Right ventricle myocardium superior (tissue), 1 donor: ENCODE data around the gene CHD9. TPM values are rescaled to one million over a fixed set of nuclear protein-coding genes. Genes with fewer than 3 reads are reported as not detected.
"Not testable (repeated sequence)": the region's sequence is repeated elsewhere in the genome, so short reads cannot be mapped to it uniquely, and the experiment has no call there.

Experiments
- ATAC-seq: fragments of 200-7000 bp; cut with Tn5 transposase; one replicate; pipeline ENCODE4 v1.9.1; 2020; ENCODE audit warnings: mild to moderate bottlenecking; ENCODE audit not compliant: poor library complexity
- DNase-seq: peaks from one replicate; pipeline ENCODE4 v3.0.0-alpha.2; 2020
- intact Hi-C: fragments of 100-400 bp; cut with DNase I; formaldehyde crosslinking; loops from one replicate; pipeline ENCODE4 v1.11.2; 2022
- total RNA-seq: library from RNA; stranded (reverse); fragmentation: NEBNext Ultra II Directional; extraction: Animal tissue kit (Norgen Biotek cat#: 25700); gene quantifications from one replicate; pipeline ENCODE4 v1.2.1, GENCODE V29; 2021
- donor health status: DM: no; HTN: yes; CAD: no; lungs with severe emphysema.

The CHD9 gene
- total RNA-seq, 1 donor from 2014 or later, result 39.5 TPM

DNA sequence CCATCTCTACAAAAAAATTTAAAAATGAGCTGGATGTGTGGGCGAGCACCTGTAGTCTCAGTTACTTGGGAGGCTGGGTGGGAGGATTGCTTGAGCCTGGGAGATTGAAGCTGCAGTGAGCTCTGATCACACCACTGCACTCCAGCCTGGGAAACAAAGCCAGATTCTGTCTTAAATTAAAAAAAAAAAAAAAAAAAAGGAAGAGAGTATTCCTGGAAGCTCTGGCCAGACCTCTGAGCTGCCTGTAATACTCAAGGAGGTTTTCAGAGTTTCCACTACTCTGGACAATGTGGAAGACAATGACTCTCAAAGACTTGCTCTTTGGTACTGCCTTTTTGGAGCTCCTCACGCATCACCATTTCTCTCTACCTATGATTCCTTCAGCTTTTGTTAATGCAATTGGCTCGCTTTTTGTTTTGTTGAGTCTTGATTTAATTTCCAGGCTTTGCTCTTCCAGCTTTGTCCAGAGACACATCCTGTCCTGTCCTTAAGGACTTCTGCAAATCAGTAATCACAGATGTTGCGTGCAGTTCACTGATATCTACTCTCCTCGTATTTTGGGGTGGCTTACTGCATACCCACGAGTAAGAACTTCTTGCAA, 10.8 kb downstream of the CHD9 start:
- intact Hi-C loops, result no loop called here
- DNase-seq (no peak), ATAC-seq (peak; percentile 64)

DNA sequence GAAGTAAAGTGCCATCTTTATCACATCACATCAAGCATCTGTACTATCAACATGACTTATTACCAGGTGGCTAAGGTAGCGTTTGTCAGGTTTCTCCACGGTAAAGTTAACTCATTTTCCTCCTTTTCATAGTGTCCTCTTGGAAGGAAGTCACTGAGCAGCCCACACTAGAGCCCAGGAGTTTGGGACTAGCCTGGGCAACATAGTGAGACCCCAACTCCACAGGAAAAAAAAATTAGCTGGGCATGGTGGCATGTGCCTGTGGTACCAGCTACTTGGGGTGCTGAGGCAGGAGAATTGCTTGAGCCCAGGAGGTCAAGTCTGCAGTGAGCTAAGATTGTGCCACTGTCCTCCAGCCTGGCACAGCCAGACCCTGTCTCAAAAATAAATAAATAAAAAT, 12.9 kb downstream of the CHD9 start:
- ATAC-seq (no peak), DNase-seq (no peak)
- intact Hi-C loops, result no loop called here

DNA sequence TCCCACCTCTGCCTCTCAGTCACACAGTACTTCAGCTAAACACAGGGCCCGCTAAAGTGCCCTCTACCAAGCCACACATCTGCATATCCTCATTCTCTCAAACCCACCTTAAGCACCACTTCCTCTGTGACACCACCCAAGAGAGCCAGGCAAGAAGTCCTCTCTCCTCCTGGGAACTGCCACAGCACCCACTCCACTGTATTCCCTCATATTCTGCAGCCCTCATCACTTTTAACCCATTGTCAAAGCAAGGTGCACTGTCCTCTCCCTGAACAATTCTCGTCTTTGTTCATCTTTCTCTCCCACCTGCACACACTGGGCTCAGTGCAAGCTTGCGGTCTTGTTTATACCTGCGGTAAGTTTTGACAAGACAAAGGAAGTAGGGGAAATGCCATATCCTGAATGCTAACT, 13.6 kb downstream of the CHD9 start:
- no peak for ATAC-seq
- DNase-seq, result no peak
- intact Hi-C loops, result no loop called here

DNA sequence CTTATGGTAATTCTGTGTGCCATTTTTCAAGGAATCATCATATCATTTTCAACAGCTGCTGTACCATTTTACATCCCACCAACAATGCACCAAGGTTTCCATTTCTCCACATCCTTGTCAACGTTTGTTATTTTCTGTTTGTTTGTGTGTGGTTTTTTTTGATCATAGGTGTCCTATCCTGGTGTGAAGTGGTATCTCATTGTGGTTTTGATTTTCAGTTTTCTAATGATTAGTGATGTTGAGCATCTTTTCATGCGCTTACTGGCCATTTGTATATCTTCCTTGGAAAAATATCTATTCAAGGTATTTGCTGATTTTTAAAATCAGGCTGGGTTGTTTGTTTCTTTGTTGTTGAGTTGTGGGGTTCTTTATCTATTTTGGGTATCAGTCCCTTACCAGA, 15.0 kb downstream of the CHD9 start:
- DNase-seq, result no peak
- intact Hi-C loops, result no loop called here
- ATAC-seq, result no peak

DNA sequence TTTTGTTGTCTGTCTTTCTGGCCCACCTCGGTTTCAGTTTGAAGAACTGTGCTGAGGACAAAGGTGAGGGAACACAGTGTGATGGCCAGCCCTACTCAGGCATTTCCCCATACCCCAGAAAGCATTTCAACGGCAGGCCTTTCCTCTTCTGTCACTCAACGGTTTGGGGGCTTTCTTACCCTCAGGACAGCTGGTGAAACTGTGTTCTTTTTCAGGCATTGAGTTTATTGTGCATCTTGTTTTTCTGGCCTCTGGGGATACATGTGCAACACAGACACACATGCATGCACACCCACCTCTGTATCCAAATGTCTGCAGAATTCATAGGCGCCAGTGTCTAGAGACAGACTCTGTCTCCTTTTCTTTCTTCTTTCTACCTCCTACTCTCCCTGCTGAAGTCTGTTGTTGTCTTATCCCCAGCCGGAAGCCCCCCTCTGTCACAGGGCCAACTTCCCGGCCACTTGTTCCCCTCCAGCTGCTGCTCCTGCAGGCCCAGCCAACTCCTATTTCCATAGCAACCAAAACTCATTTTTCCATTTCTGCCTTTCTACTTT, 17.0 kb downstream of the CHD9 start:
- intact Hi-C loops, result no loop called here
- DNase-seq (peak; percentile 89), ATAC-seq (peak; percentile 90)

DNA sequence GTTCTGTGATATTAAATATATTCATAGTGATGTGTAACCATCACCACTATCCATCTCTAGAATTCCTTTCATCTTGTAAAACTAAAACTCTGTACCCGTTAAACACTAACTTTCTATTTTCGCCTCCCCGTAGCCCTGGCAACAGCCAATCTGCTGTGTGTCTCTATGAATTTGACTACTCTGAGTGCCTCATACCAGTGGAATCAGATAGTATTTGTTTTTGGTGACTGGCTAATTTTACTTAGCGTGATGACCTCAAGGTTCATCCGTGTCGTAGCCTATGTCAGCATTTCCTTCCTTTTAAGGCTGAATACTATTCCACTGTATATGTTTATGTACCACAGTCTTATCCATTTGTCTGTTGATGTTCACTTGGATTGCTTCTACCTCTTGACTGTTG, 18.2 kb downstream of the CHD9 start:
- ATAC-seq, result no peak
- intact Hi-C loops, result no loop called here
- DNase-seq, result no peak

DNA sequence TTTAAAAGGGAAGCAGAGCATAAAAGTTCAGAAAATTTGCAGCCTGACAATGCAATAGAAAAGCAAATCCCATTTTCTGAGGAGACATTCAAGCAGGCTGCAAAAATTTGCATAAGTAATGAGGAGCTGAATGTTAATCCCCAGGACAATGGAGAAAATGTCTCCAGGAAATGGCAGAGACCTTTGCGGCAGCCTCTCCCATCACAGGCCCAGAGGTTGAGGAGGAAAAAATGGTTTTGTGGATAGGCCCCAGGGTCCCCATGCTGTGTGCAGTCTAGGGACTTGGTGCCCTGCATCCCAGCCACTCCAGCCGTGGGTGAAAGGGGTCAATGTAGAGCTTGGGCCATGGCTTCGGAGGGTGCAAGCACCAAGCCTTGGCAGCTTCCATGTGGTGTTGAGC, 19.5 kb downstream of the CHD9 start:
- DNase-seq, intact Hi-C loops, ATAC-seq: not testable (repeated sequence)

DNA sequence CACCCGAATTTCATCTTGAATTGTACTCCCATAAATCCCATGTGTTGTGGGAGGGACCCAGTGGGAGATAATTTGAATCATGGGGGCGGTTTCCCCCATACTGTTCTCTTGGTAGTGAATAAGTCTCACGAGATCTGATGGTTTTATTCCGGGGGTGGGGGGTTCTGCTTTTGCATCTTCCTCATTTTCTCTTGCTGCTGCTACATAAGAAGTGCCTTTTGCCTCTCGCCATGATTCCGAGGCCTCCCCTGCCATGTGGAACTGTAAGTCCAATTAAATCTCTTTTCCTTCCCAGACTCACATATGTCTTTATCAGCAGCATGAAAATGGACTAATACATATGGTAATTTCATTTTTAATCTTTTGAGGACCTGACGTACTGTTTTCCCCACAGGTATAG, 20.7 kb downstream of the CHD9 start:
- ATAC-seq, intact Hi-C loops, DNase-seq: not testable (repeated sequence)

DNA sequence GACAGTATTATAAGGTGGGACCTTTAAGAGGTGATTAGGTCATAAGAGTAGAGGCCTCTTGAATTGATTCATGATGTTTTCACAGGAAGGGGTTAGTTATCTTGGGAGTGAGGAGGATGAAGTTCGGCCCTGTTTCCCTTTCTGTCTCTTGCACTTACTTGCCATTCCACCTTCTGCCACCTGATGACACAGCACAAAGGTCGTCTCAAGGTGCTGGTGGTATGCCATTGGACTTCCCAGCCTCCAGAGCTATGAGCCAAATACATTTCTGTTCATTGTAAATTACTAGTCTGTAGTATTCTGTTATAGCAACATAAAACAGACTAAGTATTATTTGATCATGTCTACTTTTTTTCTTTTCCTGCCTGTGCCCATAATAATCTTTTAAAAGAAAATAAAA, 23.5 kb downstream of the CHD9 start:
- ATAC-seq (no peak), DNase-seq (no peak)
- intact Hi-C loops, result no loop called here

DNA sequence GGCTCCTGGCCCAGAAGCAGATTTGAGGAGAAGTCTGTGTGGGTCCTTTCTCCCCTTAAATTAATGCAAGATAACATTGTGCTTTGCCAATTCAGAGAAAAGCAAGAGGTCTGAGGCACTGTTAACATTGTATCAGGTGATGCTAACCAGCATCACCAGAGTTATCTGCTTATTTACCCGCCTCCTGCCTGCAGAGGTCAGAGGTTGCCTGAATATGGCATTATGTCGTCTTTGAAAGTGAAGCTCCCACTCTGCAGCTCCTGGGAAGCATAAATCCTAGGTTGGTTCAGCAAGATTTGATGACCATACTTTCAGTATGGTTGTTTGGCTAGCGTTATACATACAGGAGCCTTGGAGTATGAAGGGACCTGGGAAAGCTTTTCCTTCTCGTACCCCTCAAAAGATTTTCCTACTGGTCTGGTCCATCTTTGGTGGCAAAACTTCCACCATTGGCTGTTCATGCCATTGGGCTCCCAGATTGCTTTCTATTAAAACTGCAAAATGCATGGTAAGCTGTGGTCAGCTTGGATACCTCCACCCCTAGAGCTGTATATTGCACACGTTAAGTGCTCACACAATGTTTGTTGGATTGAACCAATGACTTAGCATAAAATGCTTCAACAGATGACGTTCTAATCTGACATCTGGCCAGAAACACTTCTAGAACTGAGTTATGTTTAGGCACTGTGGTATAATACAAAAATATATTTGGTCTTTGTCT, 24.1 kb downstream of the CHD9 start:
- intact Hi-C loops, result no loop called here
- DNase-seq (no peak), ATAC-seq (no peak)

DNA sequence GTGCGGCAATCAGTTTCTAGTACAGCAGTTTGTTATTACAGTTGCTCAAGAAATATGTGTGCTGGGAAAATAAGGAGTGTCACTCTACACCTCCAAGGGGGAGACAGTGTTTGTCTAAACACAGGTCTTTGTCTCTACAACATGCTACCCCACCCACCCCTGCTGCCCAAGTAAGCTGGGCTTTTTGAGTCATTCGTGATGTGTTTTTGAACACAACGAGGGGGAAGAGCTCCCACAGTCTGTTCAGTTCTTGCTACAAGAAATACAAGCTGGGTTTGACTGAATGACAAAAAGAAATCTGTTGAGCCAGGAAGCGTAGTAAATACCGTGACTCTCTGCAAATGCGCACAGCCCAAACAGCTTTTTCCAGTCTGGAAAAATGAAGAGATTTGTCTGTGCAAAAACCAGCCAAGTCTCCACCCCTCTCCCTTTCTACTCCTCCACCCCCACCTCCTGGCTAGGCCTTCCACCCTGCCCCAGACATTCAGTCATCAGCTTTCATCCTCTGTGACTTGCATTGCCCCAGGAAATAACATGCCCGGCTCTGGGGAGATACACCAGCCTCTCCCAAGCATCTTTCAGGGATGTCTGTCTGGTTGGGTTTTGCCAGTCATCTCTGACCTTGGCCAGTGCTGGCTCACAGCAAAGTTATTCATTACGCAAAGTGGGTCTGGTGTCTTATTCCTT, 25.7 kb downstream of the CHD9 start:
- peak; percentile 65 for DNase-seq
- ATAC-seq, result peak; percentile 71
- intact Hi-C loops, result no loop called here

DNA sequence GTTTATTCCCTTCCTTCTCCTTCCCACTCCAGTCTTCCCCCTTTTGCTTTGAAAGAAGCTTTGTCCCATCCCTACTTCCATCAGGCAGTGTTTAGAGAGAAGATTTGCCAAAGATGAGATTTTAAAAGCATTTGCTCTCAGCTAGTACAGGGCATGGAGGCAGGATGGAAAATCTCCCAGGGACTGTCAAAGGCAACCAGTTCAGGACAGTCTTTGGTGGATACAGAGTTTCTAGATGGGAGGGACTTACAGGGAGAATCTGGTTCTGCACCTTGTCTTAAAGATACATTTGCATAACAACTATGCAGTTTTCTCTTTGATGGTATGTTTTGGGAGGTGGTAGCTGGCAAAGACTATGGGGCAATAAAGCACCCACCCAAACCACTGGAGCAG, 26.2 kb downstream of the CHD9 start:
- no peak for DNase-seq
- ATAC-seq, result no peak
- intact Hi-C loops, result no loop called here

DNA sequence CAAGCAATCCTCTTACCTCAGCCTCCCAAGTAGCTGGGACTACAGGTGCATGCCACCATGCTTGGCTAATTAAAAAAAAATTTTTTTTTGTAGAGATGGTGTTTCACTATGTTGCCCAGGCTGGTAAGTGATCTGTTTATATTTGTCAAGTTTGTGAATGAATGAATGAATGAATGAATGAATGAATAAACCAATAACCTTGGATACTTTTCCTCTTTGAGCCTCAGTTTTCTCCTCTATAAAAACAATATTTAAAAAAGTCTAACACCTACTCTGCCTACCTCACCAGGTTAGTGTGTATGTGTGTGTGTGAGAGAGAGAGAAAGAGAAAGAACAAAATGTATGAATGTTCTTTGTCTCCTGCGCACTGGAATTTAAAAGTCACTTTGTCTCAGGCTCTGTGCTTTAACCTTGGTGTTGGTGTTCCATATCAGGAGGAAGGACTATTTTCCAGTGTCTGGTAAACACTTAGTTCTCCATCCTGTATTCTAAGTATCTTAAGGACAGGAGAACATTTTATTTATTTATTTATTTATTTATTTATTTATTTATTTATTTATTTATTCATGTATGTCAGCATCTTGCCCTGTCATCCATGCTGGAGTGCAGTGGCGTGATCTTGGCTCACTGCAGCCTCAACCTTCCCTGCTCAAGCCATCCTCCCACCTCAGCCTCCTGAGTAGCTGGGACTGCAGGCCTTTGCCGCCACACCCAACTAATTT, 27.1 kb downstream of the CHD9 start:
- ATAC-seq (no peak), DNase-seq (no peak)
- intact Hi-C loops, result no loop called here

DNA sequence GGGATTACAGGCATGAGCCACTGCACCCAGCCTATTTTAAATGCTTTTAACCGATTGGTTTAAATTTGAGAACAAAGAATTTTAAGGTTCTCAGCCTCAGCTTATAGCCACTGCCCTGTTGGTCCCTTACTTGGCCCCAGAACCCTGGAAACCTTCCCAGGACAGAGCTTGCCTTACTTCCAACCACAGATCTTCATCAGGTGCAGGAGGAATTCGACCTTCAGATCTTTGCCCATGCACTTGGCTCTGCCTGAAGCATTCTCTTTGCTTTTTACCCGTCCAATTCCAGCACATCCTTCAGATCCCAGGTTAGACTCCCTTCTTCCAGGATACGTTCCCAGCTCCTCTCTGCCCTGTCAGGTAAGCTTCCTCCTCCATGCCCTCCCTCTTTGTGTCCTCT, 27.7 kb downstream of the CHD9 start:
- intact Hi-C loops, result no loop called here
- ATAC-seq (no peak), DNase-seq (no peak)

DNA sequence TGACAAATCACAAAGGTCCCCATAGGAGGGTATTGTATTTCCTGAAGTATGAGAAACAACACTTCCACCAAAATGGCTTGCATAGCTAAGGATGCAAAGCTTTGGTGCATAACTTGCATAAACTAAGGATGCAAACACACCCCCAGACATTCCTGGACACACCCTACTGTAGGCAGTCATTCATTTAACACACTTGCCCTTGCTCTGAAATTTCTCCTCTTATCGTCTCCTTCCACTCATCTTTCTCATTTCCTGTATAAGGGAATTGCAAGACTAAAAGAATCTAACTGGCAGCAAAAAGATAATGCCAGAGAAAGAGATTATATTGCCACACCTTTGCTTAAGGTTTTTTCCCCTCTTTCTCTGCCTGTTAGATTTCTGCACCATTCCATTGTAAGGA, 28.3 kb downstream of the CHD9 start:
- no peak for DNase-seq
- no peak for ATAC-seq
- intact Hi-C loops, result no loop called here

DNA sequence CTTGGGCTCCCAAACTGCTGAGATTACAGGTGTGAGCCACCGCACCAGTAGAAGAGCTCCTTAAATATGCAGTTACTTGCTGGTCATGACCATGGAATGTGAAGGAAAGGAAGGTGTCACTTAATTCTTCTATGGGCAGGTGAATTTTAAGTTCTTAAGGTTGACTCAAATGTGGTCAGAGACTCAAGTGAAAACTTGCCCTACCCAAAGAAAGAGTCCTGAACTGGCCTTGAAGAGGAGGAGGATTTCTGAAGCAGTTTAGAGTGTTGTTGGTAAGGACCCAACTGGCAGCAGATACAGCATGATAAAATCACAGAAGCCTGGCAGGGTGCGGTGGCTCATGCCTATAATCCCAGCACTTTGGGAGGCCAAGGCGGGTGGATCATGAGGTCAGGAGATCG, 29.4 kb downstream of the CHD9 start:
- intact Hi-C loops, result no loop called here
- ATAC-seq (no peak), DNase-seq (no peak)

DNA sequence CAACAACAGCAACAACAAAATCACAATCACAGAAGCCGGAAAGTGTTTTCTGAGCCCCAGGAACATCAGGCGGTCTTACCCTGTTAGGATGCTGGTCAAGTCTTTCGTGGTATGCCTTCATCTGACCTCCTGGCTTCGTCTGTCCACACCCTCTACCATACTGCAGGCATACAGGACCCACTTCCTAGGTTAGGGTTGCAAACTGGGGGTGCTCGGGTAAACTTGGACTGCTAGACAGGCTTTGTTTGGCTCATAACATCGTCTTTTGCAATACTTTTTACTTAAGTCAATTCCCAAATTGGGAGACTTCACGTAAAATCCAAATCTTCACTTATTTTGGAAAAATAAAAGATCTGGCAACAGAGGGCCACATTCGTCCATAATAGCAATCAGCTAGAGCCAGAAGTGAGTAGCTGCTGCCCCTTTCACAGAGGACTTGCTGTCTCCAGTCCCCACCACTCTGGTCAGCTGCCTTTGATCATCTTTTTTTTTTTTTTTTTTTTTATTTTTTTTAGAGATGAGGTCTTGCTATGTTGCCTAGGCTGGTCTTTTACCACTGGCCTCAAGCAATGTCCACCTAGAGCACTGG, 30.0 kb downstream of the CHD9 start:
- peak; percentile 61 for ATAC-seq
- DNase-seq, result no peak
- intact Hi-C loops, result no loop called here

DNA sequence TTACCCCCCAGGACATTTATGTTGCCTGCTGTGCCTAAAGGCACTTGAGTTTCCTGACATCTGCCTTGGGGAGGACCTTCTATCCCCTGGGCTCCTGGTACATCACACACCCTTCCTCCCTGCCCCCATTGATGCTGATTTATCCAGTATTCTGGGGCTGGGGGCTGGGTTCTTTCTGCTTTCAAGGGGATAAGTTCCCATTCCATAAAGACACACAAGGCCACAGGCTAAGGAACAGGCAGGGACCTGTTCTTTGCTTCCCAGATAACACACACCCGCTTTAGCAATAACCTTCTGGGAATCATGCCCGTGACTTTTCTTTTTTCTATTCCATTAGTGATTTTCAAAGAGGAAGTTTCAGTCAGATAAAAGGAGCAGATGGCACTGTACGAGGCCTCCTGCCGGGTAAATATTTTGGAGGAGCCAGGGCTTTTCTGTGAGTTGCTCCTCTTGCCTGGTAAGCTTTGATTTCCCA, 30.6 kb downstream of the CHD9 start:
- ATAC-seq (peak; percentile 40), DNase-seq (no peak)
- intact Hi-C loops, result no loop called here

DNA sequence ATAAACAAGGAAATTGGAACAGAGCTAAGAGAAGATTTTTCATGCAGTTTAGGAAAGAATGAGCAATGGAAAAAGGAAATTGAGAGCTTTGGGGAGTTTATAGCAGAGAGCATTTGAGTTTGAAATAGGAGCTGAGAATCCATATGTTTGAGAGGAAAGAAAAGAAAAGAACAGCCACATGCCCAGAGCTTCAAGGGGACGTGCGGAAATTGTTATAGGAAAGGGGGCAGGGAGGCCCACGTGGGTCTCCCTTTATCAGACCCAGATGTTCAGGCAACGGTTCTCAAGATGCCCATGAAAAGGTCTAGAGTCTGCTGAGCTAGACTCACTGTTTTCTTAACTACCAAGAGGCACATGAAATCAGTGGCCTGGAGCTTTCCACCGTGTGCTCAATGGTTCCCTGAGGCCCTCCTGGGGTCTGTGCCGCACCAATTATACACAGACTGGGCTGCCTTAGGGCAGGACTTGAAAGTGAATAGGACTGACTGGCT, 31.2 kb downstream of the CHD9 start:
- intact Hi-C loops, result no loop called here
- no peak for DNase-seq
- ATAC-seq, result no peak
